GM04504 (cell line): ENCODE measurements around the gene PCDH18.
"Not testable (repeated sequence)": the region's sequence is repeated elsewhere in the genome, so short reads cannot be mapped to it uniquely, and the experiment has no call there.

Experiments
- DNase-seq: peaks from one replicate; pipeline ENCODE4 v3.0.0-alpha.2; 2012; ENCODE audit warnings: low read depth

The PCDH18 gene

DNA sequence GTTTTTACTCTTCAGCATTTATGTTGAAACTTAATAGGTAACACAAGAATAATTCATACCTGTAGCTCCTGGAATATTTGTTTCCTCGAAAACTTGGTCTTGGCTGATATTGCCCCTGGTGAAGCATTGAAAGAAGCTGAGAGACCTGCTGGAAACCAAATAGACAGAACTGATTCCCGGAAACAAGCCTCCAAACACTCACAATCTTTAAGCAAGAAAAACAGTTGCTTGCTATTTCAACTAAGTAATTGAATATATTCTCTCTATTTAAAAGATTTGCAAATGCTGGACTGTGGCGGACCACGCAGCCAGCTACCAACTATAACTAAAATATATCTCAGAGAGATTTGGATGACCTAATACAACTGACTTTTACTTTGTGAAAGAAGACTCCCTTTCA, 3.6 kb downstream of the PCDH18 start:
- DNase-seq: no peak

GRCh38 chr4:137526681-137527080, 5.6 kb downstream of the PCDH18 start:
- DNase-seq: no peak

- no peak for DNase-seq
These were observed 7.4 kb downstream of the PCDH18 start for GRCh38 chr4:137524725-137525369.

DNA sequence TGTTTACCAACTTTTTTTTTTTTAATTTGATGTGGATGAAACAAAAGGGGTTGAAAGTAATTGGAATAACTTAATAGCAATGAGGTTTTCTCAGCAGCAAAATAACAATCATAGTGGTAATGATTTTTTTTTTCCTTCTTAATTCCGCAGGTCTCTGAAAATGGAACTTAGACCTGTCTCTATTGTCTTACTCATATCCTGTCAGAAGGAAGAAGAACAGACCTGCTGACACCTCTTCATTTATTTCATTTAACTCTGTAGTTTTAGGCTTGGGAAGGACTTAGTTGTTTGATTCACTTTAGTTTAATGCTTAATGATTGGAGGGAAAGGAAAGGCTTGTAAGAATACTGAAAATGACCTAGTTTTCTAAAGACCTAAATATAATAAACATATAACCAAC, 9.0 kb downstream of the PCDH18 start:
- no peak for DNase-seq

DNA sequence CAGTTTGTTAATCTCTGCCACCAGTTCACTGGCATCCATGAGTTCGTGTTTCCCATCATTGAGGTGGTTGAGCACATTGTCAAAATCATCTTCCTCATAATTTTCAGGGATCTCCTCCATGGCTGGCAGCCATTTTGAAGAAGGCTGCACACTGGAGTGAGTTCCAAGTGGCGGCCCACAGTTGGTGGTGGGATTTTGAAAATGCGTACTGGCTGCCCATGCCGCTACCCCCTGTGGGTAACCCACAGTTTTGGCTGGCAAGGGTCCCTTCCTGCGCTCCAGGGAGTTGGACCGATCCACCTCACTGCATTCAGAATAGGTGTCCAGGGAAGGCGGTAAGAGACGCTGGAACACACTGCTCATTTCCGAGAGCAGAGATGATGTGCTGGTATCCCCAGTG, 11.2 kb downstream of the PCDH18 start:
- no peak for DNase-seq

GRCh38 chr4:137519406-137519805, 12.9 kb downstream of the PCDH18 start:
- DNase-seq: no peak

GRCh38 chr4:137517323-137517722, 15.0 kb downstream of the PCDH18 start:
- not testable (repeated sequence) for DNase-seq

- DNase-seq: no peak
These were observed 17.7 kb downstream of the PCDH18 start for GRCh38 chr4:137514406-137515111.

DNA sequence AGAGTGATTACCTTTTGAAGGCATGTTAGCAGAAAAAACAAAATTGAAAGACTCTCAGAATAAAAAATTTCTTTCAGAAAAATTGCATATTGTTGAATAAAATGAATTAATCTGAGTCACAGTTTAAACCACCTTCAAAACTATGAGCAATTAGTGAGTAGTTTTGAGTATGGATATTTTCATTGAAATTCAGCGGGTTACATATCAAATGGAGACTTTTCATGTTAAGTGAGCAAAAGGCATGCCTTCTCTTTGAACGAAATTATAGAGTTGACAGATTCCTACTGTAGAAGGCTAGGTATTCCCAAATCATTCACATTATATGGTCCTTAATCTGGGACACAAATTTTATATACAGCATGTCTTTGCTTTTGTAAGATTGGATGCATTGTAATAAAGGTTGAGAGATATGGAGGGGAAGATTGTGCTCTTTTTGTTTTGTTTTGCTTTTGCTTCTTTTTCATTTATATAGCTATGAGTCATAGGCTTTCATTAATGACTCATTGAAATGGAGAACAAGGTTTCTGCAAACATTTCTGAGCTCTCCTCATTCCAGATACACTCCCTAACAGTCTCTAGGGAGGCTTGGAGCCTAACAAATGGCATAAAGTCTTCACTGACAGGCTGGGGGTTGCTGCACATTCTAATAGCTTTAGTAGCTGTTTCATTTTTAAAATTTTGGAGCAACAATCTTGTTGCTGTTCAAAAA, 21.6 kb downstream of the PCDH18 start:
- peak; percentile 82 for DNase-seq

DNA sequence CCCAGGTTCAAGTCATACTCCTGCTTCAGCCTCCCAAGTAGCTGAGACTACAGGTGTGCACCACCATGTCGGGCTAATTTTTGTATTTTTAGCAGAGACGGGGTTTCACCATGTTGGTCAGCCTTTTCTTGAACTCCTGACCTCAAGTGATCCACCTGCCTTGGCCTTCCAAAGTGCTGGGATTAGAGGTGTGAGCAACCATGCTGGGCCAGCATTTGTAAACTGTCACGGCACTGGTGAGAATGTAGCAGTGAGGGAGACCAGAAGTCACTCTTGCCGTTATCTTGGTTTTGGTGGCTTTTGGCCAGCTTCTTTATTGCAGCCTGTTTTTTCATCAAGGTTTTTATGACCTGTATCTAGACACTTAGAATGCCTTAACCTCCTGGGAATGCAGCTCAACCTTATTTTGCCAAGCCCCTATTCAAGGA, 22.4 kb downstream of the PCDH18 start:
- DNase-seq: no peak

DNA sequence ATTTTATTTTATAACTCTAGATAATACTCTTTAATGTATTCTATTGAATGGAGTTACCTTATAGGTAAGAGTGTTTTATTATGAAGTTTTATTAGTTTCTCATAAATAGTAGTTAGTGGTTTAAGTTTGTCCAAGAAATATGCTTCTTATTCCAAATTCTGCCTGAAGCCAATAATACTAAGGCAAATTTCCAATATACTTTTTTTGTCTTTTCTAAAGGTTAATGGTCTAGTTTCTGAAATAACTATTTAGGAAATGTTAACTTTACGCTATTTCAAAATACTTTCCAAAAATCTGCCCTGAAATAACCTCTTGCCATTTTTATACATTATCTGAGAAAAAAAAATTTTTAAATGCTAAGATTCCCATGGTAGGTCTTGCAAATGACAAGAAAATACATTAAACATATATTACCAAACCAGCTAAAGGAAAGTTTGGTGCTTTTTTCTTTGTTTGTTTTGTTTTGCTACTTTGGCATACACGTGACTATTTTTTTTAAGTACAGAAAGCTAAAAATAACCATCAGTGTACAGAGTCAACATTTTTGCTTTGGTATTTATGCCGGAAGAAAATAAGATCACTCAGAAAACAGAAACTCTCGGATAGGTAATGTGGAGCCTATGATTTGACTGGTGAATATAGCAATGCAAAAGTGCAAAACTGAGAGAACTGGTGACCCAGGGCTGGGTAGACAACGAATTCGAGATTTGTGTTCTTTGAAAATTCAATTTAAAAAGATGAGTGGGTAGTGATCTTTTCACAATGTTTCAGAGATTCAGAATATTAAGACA, 29.8 kb downstream of the PCDH18 start:
- no peak for DNase-seq

DNA sequence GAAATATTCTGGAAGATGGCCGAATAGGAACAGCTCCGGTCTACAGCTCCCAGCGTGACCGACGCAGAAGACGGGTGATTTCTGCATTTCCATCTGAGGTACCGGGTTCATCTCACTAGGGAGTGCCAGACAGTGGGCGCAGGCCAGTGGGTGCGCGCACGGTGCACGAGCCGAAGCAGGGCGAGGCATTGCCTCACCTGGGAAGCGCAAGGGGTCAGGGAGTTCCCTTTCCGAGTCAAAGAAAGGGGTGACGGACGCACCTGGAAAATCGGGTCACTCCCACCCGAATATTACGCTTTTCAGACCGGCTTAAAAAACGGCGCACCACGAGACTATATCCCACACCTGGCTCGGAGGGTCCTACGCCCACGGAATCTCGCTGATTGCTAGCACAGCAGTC, 36.0 kb downstream of the PCDH18 start:
- not testable (repeated sequence) for DNase-seq

DNA sequence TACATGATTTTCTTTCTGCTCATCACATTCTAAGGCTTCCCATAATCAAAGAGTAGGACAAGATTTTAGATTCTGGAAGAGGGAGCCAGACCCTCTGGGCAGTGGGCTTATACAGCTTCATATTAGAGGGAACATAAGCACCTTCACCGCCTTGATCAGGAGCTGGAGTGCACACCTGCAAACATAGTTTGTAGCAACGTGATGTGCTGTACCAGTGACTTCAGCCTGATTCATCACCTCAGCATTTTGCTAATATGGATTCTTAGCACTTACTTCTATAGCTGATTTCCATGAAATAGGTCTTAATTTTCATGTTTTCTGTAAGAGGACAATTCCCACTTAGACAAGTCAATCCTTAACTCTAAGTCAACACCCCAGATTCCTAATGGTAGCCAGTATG, 36.7 kb downstream of the PCDH18 start:
- no peak for DNase-seq

- not testable (repeated sequence) for DNase-seq
These were observed 48.9 kb downstream of the PCDH18 start for GRCh38 chr4:137483313-137483959.

GRCh38 chr4:137479657-137480056, 52.6 kb downstream of the PCDH18 start:
- DNase-seq: not testable (repeated sequence)

DNA sequence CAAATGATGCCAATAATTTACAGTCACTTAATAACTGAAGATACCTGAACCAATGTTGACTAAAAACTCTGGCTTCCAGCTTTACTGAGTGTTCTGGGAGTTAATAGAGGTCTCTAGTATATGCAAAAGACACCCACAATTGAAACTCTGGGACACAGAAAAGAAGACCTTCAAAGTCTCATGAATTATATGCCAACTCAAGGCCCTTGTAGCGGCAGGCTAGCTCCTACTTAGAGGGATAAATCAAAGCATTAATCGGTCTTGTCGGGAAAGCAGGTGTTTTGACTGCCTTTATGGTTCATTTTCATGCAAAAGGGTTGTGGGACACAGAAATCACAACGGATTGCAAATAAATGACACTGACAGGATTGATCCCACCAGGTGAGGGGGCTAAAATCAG, 55.9 kb downstream of the PCDH18 start:
- DNase-seq: no peak

DNA sequence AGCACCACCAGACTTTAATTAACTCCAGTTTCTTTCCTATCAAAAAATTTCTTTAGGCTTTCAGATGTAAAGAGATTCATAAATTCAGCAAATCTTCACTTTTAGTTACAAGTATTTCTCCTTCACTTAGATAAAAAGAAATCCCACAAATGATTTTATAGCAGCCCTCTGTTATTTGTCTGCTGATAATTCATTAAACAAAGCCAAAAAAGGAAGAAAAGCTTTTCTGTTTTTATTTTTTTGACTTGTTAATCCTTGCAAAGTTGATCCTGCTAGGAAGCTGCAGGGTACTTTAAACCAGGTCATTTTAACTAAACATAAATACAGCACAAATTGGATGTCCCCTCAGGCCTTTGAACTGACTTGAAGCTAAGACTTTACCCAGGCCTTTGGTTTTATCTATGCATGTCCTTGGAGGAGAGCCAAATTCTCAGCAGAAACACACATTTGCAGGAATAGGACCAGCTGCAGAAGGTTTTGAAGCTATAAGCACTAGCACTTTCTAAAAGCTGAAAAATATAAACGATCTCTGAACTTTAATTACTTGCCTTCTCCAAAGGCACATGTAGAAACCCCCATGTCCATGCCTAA, 57.5 kb downstream of the PCDH18 start:
- no peak for DNase-seq

- DNase-seq: no peak
These were observed 60.4 kb downstream of the PCDH18 start for GRCh38 chr4:137471895-137472294.

DNA sequence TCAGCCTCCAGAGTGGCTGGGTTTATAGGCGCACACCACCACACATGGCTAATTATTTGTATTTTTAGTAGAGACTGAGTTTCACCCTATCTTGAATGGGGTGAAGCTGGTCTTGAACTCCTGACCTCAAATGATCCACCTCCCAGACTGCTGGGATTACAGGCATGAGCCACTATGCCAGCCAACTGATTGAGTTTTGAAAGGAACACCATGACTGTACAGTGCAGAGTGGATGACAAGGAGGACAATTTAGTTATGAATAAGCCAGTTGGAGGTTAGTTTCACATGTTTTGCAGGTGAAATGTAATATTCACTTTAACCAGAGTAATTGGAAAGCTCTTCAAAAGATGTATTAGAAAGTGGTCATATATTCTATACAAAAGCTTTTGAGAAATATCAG, 60.8 kb downstream of the PCDH18 start:
- DNase-seq: no peak

DNA sequence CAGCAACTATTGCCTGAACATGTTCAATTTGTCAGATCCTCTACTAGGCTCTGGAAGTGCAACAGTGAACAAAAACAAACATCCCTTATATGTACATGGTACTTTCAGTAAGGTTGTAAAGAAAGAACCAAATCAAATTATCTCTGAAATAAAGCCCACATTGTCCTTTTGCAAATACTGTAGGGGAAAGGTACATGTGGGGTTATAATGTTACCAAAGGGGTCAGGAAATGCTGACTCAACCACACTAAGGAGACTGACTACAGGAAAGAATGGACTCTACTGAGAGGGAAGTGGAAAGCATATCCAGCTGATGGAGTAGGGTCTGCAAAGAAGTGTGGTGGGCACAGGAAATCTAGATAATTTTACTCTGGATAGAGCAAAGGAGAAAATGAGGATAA, 61.5 kb downstream of the PCDH18 start:
- no peak for DNase-seq
